DOHH2 (cell line): ENCODE measurements around the gene LHX6.

Source experiments
- H3F3A ChIP-seq: fragments of 200-600 bp; sonication (generic), shearing (Covaris generic); 2 replicates; pipeline ENCODE4 v1.6.0; 2016; ENCODE audit warnings: antibody characterized with exemption, mild to moderate bottlenecking; ENCODE audit not compliant: control insufficient read depth, insufficient read depth
- H3K27ac ChIP-seq: fragments of 200-600 bp; sonication (generic); 2 replicates; pipeline ENCODE4 v1.5.1; 2014; ENCODE audit warnings: low read depth, mild to moderate bottlenecking, low read length, moderate library complexity
- H3K27me3 ChIP-seq: fragments of 200-600 bp; sonication (generic); 2 replicates; pipeline ENCODE4 v1.6.1; 2014; ENCODE audit warnings: mild to moderate bottlenecking, low read length, mixed read lengths; ENCODE audit not compliant: control insufficient read depth
- H3K36me3 ChIP-seq: fragments of 200-600 bp; sonication (generic); 2 replicates; pipeline ENCODE4 v1.6.1; 2014; ENCODE audit warnings: mild to moderate bottlenecking, low read length, moderate library complexity, mixed read lengths; ENCODE audit not compliant: control insufficient read depth
- H3K4me1 ChIP-seq: fragments of 200-600 bp; sonication (generic); 2 replicates; pipeline ENCODE4 v1.6.1; 2014; ENCODE audit warnings: mild to moderate bottlenecking, low read length, mixed read lengths; ENCODE audit not compliant: control insufficient read depth
- H3K4me2 ChIP-seq: fragments of 200-600 bp; sonication (generic); 2 replicates; pipeline ENCODE4 v1.6.0; 2014; ENCODE audit warnings: mild to moderate bottlenecking, low read length, moderate library complexity
- H3K4me3 ChIP-seq: fragments of 200-600 bp; sonication (generic); 2 replicates; pipeline ENCODE4 v1.5.1; 2014; ENCODE audit warnings: mild to moderate bottlenecking, low read length, mixed read lengths
- H3K79me2 ChIP-seq: fragments of 200-600 bp; sonication (generic); 2 replicates; pipeline ENCODE4 v1.6.1; 2014; ENCODE audit warnings: mild to moderate bottlenecking, low read length, mixed read lengths; ENCODE audit not compliant: control insufficient read depth
- H3K9me2 ChIP-seq: fragments of 200-600 bp; sonication (generic); replicated peaks from 2 replicates; pipeline ENCODE4 v1.6.1; 2014; ENCODE audit warnings: mild to moderate bottlenecking, low read length, mixed read lengths; ENCODE audit not compliant: control insufficient read depth
- H3K9me3 ChIP-seq: fragments of 200-600 bp; sonication (generic); 2 replicates; pipeline ENCODE4 v1.6.1; 2014; ENCODE audit warnings: antibody characterized with exemption, low read length, mixed read lengths; ENCODE audit not compliant: control insufficient read depth, insufficient read depth
- H4K20me1 ChIP-seq: fragments of 200-600 bp; sonication (generic); 2 replicates; pipeline ENCODE4 v1.6.0; 2014; ENCODE audit warnings: low read depth, mild to moderate bottlenecking, antibody characterized with exemption, low read length, moderate library complexity; ENCODE audit not compliant: control insufficient read depth, insufficient read depth
- EZH2phosphoT487 ChIP-seq: fragments of 200-600 bp; sonication (generic); IDR thresholded peaks from 2 replicates; pipeline ENCODE4 v1.6.1; 2017; ENCODE audit warnings: borderline replicate concordance, mild to moderate bottlenecking, antibody characterized with exemption, low read length, moderate library complexity, mixed read lengths
- TF ChIP-seq, protein P1 (sequence below): fragments of 200-600 bp; sonication (generic); IDR thresholded peaks from one replicate; pipeline ENCODE4 v1.5.1; 2014; ENCODE audit warnings: antibody characterized with exemption, mild to moderate bottlenecking, low read depth, low read length; ENCODE audit not compliant: poor library complexity, severe bottlenecking

The LHX6 gene

DNA sequence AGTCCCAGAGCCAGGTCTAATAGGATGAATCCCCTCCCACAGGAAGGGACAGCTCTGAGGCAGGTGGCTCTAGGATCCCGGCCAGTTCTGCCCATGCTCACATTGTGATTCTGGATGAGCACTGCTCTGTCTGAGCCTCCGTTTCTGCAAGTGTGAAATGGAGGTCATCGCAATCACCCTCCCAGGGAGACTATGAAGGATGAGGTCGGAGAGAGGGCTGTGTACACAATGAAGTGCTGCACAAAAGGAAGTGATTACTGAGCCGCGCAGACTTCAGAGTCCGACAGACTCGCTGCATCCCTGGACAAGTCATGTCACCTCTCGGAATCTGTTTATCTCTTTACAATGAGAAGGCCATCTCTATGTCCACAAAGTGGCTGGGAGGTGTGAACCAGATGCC, 21.7 kb downstream of the LHX6 start:
- Histone ChIP-seq H3K9me2 (no peaks in the 10 kb centered on the region), H3K27ac (no peak overlapping the region), H4K20me1 (no peaks in the 10 kb centered on the region), H3K4me1 (no peaks in the 10 kb centered on the region), H3K4me2 (no peak overlapping the region), H3K4me3 (no peak overlapping the region), H3K27me3 (peaks cover 12% of the 10 kb centered on the region; the same call in 1 of the 2 replicates), H3F3A (no peaks in the 10 kb centered on the region), H3K79me2 (no peaks in the 10 kb centered on the region), H3K36me3 (no peaks in the 10 kb centered on the region), H3K9me3 (no peaks in the 10 kb centered on the region)
- TF ChIP-seq, protein P1, sequence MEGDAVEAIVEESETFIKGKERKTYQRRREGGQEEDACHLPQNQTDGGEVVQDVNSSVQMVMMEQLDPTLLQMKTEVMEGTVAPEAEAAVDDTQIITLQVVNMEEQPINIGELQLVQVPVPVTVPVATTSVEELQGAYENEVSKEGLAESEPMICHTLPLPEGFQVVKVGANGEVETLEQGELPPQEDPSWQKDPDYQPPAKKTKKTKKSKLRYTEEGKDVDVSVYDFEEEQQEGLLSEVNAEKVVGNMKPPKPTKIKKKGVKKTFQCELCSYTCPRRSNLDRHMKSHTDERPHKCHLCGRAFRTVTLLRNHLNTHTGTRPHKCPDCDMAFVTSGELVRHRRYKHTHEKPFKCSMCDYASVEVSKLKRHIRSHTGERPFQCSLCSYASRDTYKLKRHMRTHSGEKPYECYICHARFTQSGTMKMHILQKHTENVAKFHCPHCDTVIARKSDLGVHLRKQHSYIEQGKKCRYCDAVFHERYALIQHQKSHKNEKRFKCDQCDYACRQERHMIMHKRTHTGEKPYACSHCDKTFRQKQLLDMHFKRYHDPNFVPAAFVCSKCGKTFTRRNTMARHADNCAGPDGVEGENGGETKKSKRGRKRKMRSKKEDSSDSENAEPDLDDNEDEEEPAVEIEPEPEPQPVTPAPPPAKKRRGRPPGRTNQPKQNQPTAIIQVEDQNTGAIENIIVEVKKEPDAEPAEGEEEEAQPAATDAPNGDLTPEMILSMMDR = no peak
- TF ChIP-seq EZH2phosphoT487 = no peak

DNA sequence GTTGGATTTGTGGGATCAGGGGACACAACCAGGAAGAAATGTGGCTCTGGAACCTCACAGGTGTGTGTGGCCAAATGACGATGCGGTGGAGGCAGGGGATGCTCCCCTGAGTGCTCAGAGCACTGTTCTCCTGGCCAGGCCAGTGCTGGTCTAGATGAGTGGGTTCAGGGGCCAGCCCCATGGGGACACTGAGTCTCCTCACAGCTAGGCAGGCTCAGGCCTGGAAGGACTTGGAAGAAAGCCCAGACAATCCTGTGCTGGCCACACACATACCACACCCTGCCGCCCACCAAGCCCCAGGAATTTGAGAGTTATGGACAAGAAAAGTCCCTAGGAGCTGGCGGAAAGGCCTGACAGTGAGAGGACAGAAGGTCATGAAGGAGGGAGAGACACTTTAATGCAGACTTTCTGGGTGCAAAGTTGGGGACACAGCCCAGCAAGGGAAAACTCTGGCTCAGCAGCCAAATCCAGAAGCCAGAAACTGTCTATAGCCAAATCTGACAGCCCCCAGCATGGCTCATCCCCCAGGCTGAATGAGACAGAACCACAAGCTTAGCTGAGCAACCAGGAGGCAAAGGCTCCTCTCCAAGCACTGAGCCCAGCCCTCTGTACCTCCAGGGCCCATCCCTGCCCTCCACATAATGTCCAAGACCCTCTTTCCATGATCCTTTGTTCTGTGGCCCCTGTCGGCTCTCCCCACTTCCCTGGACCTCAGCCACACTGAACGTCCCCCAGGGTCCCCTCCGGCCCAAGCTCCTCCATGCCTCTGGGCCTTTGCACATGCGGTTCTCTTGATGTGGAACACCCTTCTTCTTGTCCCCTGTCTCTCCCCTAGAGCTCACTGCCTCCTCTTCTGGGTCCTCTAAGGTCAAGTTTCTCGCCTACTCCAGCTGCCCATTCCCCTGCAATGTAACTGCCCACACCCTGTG, 22.4 kb downstream of the LHX6 start:
- H3K9me2 ChIP-seq = no peaks in the 10 kb centered on the region
- no peaks in the 10 kb centered on the region for H3K4me1 ChIP-seq
- H3K4me2 ChIP-seq = no peak overlapping the region
- no peaks in the 10 kb centered on the region for H3K36me3 ChIP-seq
- H3K79me2 ChIP-seq = no peaks in the 10 kb centered on the region
- no peak overlapping the region for H3K27ac ChIP-seq
- H3K4me3 ChIP-seq = no peak overlapping the region
- no peaks in the 10 kb centered on the region for H4K20me1 ChIP-seq
- TF ChIP-seq, protein P1 = no peak
- no peak for TF ChIP-seq EZH2phosphoT487
- no peaks in the 10 kb centered on the region for H3K9me3 ChIP-seq
- no peaks in the 10 kb centered on the region for H3F3A ChIP-seq
- peaks cover 7% of the 10 kb centered on the region; the same call in 1 of the 2 replicates for H3K27me3 ChIP-seq

DNA sequence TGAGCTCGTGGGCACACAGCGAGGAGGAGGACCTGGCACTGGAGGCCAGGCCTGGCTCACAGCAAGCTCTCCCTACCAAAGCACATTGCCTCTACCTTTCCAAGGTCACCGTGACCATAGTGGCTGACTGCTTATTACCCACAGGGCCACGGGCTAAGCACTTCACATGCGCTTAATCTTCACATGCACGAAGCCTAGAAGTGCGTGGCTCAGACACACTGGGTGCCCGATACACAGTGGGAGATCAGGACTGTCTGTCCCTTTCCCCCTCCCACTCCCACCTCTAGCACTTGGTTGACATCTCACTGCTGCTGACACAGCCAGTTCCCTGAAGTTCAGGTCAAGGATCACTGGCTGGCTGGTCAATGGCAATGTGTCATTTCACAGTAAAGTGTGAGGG, 23.6 kb downstream of the LHX6 start:
- Histone ChIP-seq H3F3A (no peaks in the 10 kb centered on the region), H3K4me1 (no peaks in the 10 kb centered on the region), H4K20me1 (no peaks in the 10 kb centered on the region), H3K79me2 (no peaks in the 10 kb centered on the region), H3K4me2 (no peak overlapping the region), H3K9me2 (no peaks in the 10 kb centered on the region), H3K4me3 (no peak overlapping the region), H3K9me3 (no peaks in the 10 kb centered on the region), H3K36me3 (no peaks in the 10 kb centered on the region), H3K27me3 (0 out of 2 replicates have a peak, but pooled peaks cover 6% of the 10 kb centered on the region), H3K27ac (no peak overlapping the region)
- TF ChIP-seq, protein P1 = no peak
- TF ChIP-seq EZH2phosphoT487 = no peak
